DMS 273 treated with DMSO at 0.1 percent for 48 hours (cell line): Measurements from ENCODE around the gene NEGR1.

Experiments
- DNase-seq: peaks from one replicate; lab custom pipeline; 2025; lab: John Stamatoyannopoulos, UW

Gene NEGR1

DNA sequence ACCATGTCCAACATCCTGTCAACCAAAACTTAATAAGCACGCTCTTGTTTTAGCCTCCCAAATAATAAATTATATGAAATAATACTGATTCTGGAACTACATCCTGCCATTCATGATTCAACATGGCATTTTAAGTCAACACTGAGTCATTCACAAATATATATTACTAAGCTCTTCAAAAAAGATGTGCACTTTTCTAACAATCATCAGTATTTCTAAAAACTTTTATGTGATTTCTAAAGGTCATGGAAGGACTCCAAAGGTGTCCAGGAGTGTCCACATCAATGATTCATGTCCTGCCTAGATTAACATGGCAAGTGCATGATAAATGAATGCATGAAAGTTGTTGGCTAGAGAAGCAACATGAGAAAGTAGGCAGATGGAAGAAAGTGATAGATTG, 51.6 kb downstream of the NEGR1 start:
- DNase-seq, result no peak

DNA sequence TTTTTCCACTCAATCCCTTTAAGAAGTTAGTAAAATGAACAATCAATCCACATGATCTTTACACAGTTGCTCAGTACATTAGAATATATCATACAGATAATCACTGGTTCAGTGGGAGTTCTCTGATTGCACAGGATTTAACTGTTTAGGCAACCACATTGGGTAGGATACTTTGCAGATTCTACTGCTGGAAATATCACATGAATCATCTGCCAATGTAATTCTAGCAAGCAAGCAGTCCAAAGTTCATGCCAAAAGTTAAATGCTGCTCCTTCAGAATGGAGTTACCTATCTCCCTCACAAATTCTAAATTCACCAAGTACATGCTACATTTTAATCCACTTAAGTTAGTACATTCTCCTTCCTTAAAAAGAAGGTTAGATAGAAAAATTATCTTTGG, 52.4 kb downstream of the NEGR1 start:
- no peak for DNase-seq

DNA sequence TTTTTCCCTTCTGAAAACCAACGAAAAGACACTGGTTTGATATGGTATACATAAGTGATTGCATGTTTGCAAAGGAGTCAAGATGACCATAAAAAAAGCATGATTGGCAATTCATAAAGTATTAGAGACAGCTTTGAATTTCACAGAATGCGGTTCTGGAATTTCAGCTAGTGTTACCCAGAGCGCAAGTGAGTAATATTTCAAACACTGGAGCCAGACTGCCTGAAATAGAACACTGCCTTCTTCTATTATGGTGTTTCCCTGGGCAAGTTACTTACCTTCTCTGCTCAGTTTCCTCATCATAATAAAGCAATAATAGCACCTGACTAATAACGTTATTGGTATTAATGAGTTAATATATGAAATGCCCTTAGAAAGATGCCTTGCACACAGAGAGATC, 54.7 kb downstream of the NEGR1 start:
- DNase-seq, result no peak

GRCh38 chr1:72224506-72224905, 57.8 kb downstream of the NEGR1 start:
- no peak for DNase-seq

- no peak for DNase-seq
Measured at GRCh38 chr1:72221811-72222210, 60.5 kb downstream of the NEGR1 start.

DNA sequence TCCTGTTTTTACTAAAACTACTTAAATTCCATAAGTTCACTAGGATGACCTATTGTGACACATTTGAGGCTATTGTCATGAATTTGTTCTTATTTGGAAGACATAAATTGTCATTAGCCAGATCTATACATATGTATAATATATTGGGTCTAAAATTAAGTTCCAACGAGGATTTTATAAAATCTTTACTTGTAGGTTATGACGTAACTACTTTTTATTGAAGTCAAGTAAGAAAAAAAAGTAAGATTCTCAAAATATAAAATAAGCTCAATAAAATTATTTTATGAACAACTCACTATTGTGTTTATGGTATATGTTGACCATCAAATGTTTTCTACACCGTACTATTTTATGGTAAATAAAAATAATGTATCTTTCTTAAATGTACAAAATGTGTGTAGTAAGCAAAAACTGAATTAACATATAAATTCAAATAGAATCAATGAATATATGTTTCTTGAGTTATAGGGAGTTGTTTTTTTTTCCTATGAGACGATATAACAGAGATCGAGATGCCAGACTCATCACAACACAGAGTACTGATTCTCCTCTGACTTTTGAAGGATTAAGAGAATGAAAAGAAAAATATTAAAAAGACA, 64.1 kb downstream of the NEGR1 start:
- DNase-seq, result no peak

GRCh38 chr1:72207059-72207458, 75.3 kb downstream of the NEGR1 start:
- no peak for DNase-seq

DNA sequence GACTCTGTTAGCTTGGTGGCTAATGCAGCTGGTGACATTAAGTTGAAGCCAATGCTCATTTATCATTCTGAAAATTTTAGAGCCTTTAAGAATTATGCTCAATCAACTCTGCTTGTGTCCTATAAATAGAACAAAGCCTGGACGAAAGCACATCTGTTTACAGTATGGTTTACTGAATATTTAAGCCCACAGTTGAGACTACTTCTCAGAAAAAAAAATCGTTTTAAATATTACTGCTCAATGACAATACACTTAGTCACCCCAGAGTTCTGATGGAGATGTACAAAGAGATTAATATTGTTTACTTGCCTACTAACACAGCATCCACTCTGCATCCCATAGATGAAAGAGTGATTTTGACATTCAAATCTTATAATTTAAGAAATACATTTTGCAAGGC, 79.6 kb downstream of the NEGR1 start:
- no peak for DNase-seq

GRCh38 chr1:72197786-72198185, 84.6 kb downstream of the NEGR1 start:
- DNase-seq, result no peak

- no peak for DNase-seq
Measured at GRCh38 chr1:72186733-72187307, 95.5 kb downstream of the NEGR1 start.

DNA sequence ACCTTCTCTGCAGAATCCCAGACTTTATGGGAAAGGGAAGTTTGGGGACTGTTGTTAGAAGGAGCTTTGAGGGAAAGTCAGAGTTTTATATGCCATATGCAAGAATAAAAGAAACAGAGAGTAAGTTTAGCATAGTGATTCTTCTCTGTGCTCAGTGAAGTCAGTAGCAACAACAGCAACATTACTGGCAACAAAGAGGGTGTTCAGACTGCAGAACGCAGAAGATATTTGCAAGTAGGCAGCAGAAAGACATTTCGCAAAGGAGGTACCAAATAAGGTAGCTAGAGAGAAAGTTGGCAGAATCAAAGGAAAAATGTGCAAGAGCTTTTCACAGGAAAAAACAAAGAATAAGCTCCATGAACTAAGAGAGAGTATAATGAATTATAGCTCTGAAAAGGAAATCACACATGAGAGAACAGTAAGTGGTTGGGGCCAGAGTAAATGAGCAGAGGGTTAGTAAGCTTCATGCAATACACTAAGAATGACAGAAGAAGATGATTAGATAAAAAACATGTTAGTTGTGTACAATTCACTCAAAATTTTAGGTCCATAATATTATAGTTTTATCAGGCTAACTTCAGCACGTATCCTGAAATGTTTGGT, 98.1 kb downstream of the NEGR1 start:
- DNase-seq, result no peak

GRCh38 chr1:72182859-72183258, 99.5 kb downstream of the NEGR1 start:
- no peak for DNase-seq

- no peak for DNase-seq
Measured at GRCh38 chr1:72178266-72178665, 104.1 kb downstream of the NEGR1 start.

- no peak for DNase-seq
Measured at GRCh38 chr1:72177711-72178110, 104.6 kb downstream of the NEGR1 start.

DNA sequence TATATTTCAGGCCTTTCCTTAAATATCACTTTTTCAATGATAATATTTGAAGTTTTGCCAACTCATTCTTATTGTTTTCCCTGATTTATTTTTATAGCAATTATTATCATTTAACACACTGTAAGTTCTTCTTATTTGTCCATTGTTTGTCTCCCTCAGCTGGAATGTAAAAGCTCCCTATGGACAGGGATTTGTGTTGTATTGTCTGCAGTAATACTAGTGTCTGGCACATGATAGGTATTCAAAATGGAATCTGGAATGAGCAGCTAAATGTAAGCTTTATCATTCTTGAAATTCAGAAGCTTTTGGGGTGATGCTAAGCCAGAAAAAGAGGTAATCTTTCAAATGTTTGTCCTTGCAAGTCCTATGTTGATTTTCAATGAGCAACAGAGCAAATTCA, 112.1 kb downstream of the NEGR1 start:
- no peak for DNase-seq

- no peak for DNase-seq
Measured at GRCh38 chr1:72166426-72166825, 115.9 kb downstream of the NEGR1 start.

- no peak for DNase-seq
Measured at GRCh38 chr1:72150508-72150907, 131.8 kb downstream of the NEGR1 start.

DNA sequence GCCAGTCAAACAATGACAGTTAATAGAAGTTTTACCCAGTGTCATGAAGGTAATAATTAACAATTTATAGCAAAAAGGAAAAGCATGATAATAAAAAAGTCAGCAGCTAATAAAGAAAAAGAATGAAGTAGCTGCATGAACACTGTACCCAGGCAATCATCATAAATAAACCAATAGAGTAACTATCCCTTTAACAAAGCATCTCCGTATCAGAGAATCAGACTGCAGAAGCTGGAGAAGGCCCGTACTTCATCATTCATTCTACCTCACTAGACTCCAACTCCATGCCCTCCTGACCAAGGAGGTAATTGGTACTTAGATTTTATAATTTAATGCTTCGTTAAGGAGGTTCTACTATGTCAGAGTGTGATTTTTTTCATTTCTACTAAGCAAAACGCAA, 140.5 kb downstream of the NEGR1 start:
- DNase-seq, result no peak

GRCh38 chr1:72140222-72140621, 142.1 kb downstream of the NEGR1 start:
- DNase-seq, result no peak

- no peak for DNase-seq
Measured at GRCh38 chr1:72137656-72138055, 144.7 kb downstream of the NEGR1 start.

DNA sequence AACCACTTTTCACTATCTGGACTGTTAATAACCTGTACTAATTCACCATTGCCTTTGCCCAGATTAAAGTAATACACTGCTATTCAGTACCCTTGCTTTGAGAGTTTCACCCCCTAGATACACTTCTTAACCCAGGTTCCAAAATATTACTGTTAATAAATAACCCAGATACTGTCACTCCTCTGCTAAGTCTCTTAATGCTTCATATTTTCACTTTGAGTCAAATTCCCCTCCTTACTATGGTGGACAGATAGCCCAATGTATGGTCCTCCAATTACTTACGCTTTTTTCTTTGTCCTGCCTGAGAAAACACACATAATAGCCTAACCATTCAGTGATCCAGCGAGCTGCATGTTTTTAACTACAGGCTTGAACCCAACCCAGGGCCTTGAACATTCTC, 152.5 kb downstream of the NEGR1 start:
- DNase-seq, result no peak

GRCh38 chr1:72122099-72122880, 160.0 kb downstream of the NEGR1 start:
- no peak for DNase-seq

DNA sequence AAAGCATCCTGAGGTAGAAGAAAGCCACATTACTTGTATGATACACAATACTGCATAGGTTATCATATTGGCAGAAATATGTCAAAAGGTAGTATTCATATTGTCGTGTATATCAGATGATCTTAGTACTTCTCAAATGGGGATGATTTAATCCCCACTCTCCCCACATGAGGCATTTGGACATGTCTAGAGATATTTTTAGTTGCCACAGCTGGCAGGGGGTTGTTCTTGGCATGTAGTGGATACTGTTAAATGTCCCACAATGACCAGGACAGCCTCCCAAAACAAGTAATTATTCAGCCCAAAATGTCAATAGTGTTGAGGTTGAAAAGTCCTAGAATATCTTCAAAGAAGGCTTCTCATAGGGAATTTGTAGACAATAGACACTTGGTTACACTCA, 162.8 kb downstream of the NEGR1 start:
- no peak for DNase-seq
